Astrocyte (in vitro differentiated cells and primary cell): ENCODE results near the gene PTCH2. TPM values are rescaled to one million over a fixed set of nuclear protein-coding genes. Genes with fewer than 3 reads are reported as not detected.

Source experiments
- DNase-seq: peaks from one replicate; pipeline ENCODE4 v3.0.0-alpha.2; 2010; ENCODE audit warnings: low read depth
- FAIRE-seq: peaks from 2 replicates; lab custom pipeline; 2011; peaks lifted over from hg19 to GRCh38; lab: Jason Lieb, UNC
- H2AFZ ChIP-seq: 2 replicates; pipeline ENCODE4 v1.6.0; 2012; ENCODE audit warnings: low read depth, low read length, inconsistent platforms
- H3K27ac ChIP-seq: 2 replicates; pipeline ENCODE4 v1.5.1; 2011; ENCODE audit warnings: low read depth, low read length, inconsistent platforms
- H3K27me3 ChIP-seq: 2 replicates; pipeline ENCODE4 v1.6.0; 2011; ENCODE audit warnings: low read length, inconsistent platforms; ENCODE audit not compliant: insufficient read depth
- H3K36me3 ChIP-seq: 2 replicates; pipeline ENCODE4 v1.5.1; 2011; ENCODE audit warnings: low read length, inconsistent platforms; ENCODE audit not compliant: insufficient read depth
- H3K4me1 ChIP-seq: 2 replicates; pipeline ENCODE4 v1.5.1; 2011; ENCODE audit warnings: low read length, inconsistent platforms; ENCODE audit not compliant: insufficient read depth
- H3K4me2 ChIP-seq: 2 replicates; pipeline ENCODE4 v1.6.0; 2012; ENCODE audit warnings: low read length, inconsistent platforms
- H3K4me3 ChIP-seq: 2 replicates; pipeline ENCODE4 v1.5.1; 2011; ENCODE audit warnings: low read depth, mild to moderate bottlenecking, low read length, inconsistent platforms; ENCODE audit not compliant: insufficient read depth
- H3K79me2 ChIP-seq: 2 replicates; pipeline ENCODE4 v1.6.0; 2012; ENCODE audit warnings: mild to moderate bottlenecking, low read length, inconsistent platforms; ENCODE audit not compliant: insufficient read depth
- H3K9ac ChIP-seq: 2 replicates; pipeline ENCODE4 v1.6.0; 2012; ENCODE audit warnings: mild to moderate bottlenecking, low read length, inconsistent platforms
- H3K9me3 ChIP-seq: 2 replicates; pipeline ENCODE4 v1.5.1; 2012; ENCODE audit warnings: low read depth, mild to moderate bottlenecking, low read length, inconsistent platforms; ENCODE audit not compliant: insufficient read depth
- H4K20me1 ChIP-seq: 2 replicates; pipeline ENCODE4 v1.6.0; 2012; ENCODE audit warnings: low read length, inconsistent platforms; ENCODE audit not compliant: insufficient read depth
- H3K27ac Mint-ChIP-seq: one replicate; pipeline ENCODE4 v1.8.0; 2021; ENCODE audit warnings: mild to moderate bottlenecking, mixed read lengths; ENCODE audit not compliant: unreplicated experiment
- H3K27me3 Mint-ChIP-seq: one replicate; pipeline ENCODE4 v1.8.0; 2021; ENCODE audit warnings: low read depth, mixed read lengths; ENCODE audit not compliant: unreplicated experiment
- H3K36me3 Mint-ChIP-seq: one replicate; pipeline ENCODE4 v1.8.0; 2021; ENCODE audit warnings: low read depth, mixed read lengths; ENCODE audit not compliant: unreplicated experiment
- H3K4me1 Mint-ChIP-seq: one replicate; pipeline ENCODE4 v1.8.0; 2021; ENCODE audit warnings: low read depth, mixed read lengths; ENCODE audit not compliant: unreplicated experiment
- H3K4me3 Mint-ChIP-seq: one replicate; pipeline ENCODE4 v1.8.0; 2021; ENCODE audit warnings: mild to moderate bottlenecking, moderate library complexity, mixed read lengths; ENCODE audit not compliant: unreplicated experiment
- H3K9me3 Mint-ChIP-seq: one replicate; pipeline ENCODE4 v1.8.0; 2021; ENCODE audit warnings: mild to moderate bottlenecking, mixed read lengths; ENCODE audit not compliant: unreplicated experiment
- EZH2 ChIP-seq: IDR thresholded peaks from 2 replicates; pipeline ENCODE4 v1.6.1; 2012; ENCODE audit warnings: mild to moderate bottlenecking, low read length, inconsistent platforms; ENCODE audit not compliant: insufficient read depth
- total RNA-seq: library from RNA; stranded (reverse); gene quantifications from 2 replicates; pipeline ENCODE4 v1.2.1, GENCODE V29; 2021
- TF ChIP-seq, protein P1 (sequence below): IDR thresholded peaks from 2 replicates; pipeline ENCODE4 v1.5.1; 2011; ENCODE audit warnings: low read depth, mild to moderate bottlenecking, inconsistent platforms, low read length, moderate library complexity; ENCODE audit not compliant: insufficient read depth

The PTCH2 gene
- total RNA-seq, 1 donor from 2014 or later = 0.89 TPM

DNA sequence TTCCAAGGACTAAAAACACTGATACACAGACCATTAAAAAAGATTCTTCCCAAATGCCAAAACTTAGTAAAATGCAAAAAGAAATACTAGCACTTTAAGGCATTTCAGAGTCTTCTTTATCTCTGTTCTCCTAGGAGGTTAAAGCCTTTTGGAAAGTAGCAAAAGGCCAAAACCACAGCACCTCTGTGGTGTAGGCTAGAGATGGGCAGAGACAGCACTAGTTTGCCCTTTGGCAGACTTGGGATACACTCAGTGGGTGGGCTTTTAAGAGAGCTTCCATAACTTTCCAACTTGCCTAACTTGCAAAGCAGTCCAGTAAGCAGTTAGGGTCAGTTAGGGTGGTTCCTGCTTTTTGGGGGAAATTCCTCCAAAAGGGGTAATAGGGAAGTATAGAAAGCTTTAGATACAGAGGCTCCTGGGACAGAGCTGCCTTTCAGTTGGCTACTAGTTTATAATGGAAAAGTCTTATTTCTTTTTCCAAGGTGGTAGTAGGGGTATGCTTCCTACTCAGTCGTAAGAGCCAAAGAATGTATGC, 17.9 kb upstream of the PTCH2 start:
- no peaks in the 10 kb centered on the region for H3K9me3 Mint-ChIP-seq
- Histone ChIP-seq H2AFZ (no peak overlapping the region), H3K27me3 (no peaks in the 10 kb centered on the region), H3K79me2 (no peaks in the 10 kb centered on the region), H3K4me2 (no peak overlapping the region), H3K9me3 (no peaks in the 10 kb centered on the region), H3K9ac (no peak overlapping the region), H3K4me1 (no peaks in the 10 kb centered on the region), H3K27ac (no peak overlapping the region), H4K20me1 (no peaks in the 10 kb centered on the region), H3K4me3 (no peak overlapping the region), H3K36me3 (no peaks in the 10 kb centered on the region)
- no peak overlapping the region for H3K27ac Mint-ChIP-seq
- FAIRE-seq = no peak
- peaks cover 11% of the 10 kb centered on the region for H3K36me3 Mint-ChIP-seq
- H3K4me1 Mint-ChIP-seq = peaks cover 8% of the 10 kb centered on the region
- TF ChIP-seq, protein P1, sequence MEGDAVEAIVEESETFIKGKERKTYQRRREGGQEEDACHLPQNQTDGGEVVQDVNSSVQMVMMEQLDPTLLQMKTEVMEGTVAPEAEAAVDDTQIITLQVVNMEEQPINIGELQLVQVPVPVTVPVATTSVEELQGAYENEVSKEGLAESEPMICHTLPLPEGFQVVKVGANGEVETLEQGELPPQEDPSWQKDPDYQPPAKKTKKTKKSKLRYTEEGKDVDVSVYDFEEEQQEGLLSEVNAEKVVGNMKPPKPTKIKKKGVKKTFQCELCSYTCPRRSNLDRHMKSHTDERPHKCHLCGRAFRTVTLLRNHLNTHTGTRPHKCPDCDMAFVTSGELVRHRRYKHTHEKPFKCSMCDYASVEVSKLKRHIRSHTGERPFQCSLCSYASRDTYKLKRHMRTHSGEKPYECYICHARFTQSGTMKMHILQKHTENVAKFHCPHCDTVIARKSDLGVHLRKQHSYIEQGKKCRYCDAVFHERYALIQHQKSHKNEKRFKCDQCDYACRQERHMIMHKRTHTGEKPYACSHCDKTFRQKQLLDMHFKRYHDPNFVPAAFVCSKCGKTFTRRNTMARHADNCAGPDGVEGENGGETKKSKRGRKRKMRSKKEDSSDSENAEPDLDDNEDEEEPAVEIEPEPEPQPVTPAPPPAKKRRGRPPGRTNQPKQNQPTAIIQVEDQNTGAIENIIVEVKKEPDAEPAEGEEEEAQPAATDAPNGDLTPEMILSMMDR = no peak
- TF ChIP-seq EZH2 = no peak
- H3K27me3 Mint-ChIP-seq = no peaks in the 10 kb centered on the region
- H3K4me3 Mint-ChIP-seq = no peak overlapping the region
- no peak for DNase-seq

DNA sequence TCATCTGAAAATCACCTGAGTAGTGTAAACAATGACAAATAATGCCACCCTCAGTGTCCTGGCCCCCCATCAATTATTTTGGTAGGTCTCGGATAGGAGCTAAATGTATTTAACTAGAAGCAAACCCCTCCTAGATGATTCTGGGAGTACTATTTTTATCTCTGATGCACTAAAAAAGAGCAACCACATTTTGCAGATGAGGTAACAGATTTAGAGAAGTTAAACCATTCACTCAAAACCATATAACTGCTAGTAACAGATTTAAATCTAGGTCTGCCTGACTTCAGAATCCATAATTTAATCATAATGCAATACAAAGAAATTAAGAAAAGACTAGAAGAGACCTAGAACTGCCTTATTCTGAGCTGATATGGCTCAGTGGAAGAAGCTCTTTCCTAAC, 17.3 kb upstream of the PTCH2 start:
- Mint-ChIP-seq H3K9me3 (no peaks in the 10 kb centered on the region), H3K36me3 (peaks cover 17% of the 10 kb centered on the region), H3K27ac (no peak overlapping the region), H3K4me1 (peaks cover 8% of the 10 kb centered on the region), H3K4me3 (no peak overlapping the region), H3K27me3 (no peaks in the 10 kb centered on the region)
- no peaks in the 10 kb centered on the region for H4K20me1 ChIP-seq
- FAIRE-seq = no peak
- no peaks in the 10 kb centered on the region for H3K9me3 ChIP-seq
- H3K36me3 ChIP-seq = no peaks in the 10 kb centered on the region
- H3K27ac ChIP-seq = no peak overlapping the region
- no peak for DNase-seq
- H3K4me3 ChIP-seq = no peak overlapping the region
- no peak overlapping the region for H3K4me2 ChIP-seq
- H3K79me2 ChIP-seq = no peaks in the 10 kb centered on the region
- no peak overlapping the region for H2AFZ ChIP-seq
- no peak overlapping the region for H3K9ac ChIP-seq
- no peaks in the 10 kb centered on the region for H3K4me1 ChIP-seq
- TF ChIP-seq EZH2 = no peak
- TF ChIP-seq, protein P1 = no peak
- no peaks in the 10 kb centered on the region for H3K27me3 ChIP-seq

DNA sequence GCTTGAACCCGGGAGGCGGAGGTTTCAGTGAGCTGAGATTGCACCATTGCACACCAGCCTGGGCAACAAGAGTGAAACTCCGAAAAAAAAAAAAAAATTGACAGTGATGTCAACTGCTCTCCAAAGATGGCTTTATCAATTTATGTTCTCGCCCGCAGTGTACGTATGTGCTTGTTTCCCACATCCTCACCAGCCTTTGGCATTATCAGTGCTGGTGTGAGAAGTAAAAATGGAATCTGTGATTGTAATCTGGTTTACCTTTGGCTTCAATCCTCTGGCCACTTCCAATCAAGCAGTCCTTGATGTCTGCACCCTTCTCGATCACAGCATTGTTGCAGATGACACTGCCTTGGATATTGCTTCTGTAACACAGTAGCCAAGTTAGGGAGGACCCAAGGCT, 14.4 kb upstream of the PTCH2 start:
- no peaks in the 10 kb centered on the region for H3K79me2 ChIP-seq
- Mint-ChIP-seq H3K36me3 (peaks cover 25% of the 10 kb centered on the region), H3K9me3 (peaks cover 2% of the 10 kb centered on the region), H3K27ac (no peak overlapping the region), H3K27me3 (no peaks in the 10 kb centered on the region), H3K4me3 (no peak overlapping the region), H3K4me1 (peaks cover 5% of the 10 kb centered on the region)
- no peak overlapping the region for H3K27ac ChIP-seq
- TF ChIP-seq, protein P1 = no peak
- no peak for TF ChIP-seq EZH2
- H2AFZ ChIP-seq = no peak overlapping the region
- no peaks in the 10 kb centered on the region for H4K20me1 ChIP-seq
- DNase-seq (no peak), FAIRE-seq (no peak)
- no peak overlapping the region for H3K4me2 ChIP-seq
- H3K4me1 ChIP-seq = no peaks in the 10 kb centered on the region
- no peak overlapping the region for H3K4me3 ChIP-seq
- H3K27me3 ChIP-seq = no peaks in the 10 kb centered on the region
- no peaks in the 10 kb centered on the region for H3K9me3 ChIP-seq
- no peaks in the 10 kb centered on the region for H3K36me3 ChIP-seq
- no peak overlapping the region for H3K9ac ChIP-seq
